Measurements from ENCODE around the gene KCNMA1.

Gene KCNMA1

GRCh38 chr10:77406764-77407430 lies 230.7 kb downstream of the KCNMA1 start:
- TF ChIP-seq TAF1 (IDR thresholded peaks at IDR 0.05; ENCODE audit: low read depth) (no peak), RAD21 (IDR thresholded peaks at IDR 0.05; ENCODE audit: low read depth) (no peak), MAX (IDR thresholded peaks at IDR 0.05) (no peak), CEBPB (IDR thresholded peaks at IDR 0.05) (no peak), USF1 (IDR thresholded peaks at IDR 0.05) (no peak), EP300 (IDR thresholded peaks at IDR 0.05; ENCODE audit: borderline replicate concordance) (no peak), FOXM1 (IDR thresholded peaks at IDR 0.05; ENCODE audit: borderline replicate concordance, low read depth) (no peak), NFIC (IDR thresholded peaks at IDR 0.05) (no peak), REST (IDR thresholded peaks at IDR 0.05; ENCODE audit: low read depth) (no peak)

GRCh38 chr10:77405771-77406241 lies 231.8 kb downstream of the KCNMA1 start:
- TF ChIP-seq USF1 (IDR thresholded peaks at IDR 0.05) (peak; percentile 91), REST (IDR thresholded peaks at IDR 0.05; ENCODE audit: low read depth) (no peak), NFIC (IDR thresholded peaks at IDR 0.05) (peak; percentile 61), TAF1 (IDR thresholded peaks at IDR 0.05; ENCODE audit: low read depth) (no peak), FOXM1 (IDR thresholded peaks at IDR 0.05; ENCODE audit: borderline replicate concordance, low read depth) (no peak), CEBPB (IDR thresholded peaks at IDR 0.05) (no peak), ZBTB7A (IDR thresholded peaks at IDR 0.05; ENCODE audit: low read depth) (no peak), EGR1 (IDR thresholded peaks at IDR 0.05) (peak; percentile 58; the same call in 1 of the 2 replicates), YY1 (IDR thresholded peaks at IDR 0.05; ENCODE audit: low read depth) (no peak), TEAD4 (IDR thresholded peaks at IDR 0.05) (0 out of 2 replicates have a peak, but pooled peaks have one; percentile 3), TCF12 (IDR thresholded peaks at IDR 0.05; ENCODE audit: low read depth) (peak; percentile 59; the same call in 1 of the 2 replicates), CREB1 (IDR thresholded peaks at IDR 0.05; ENCODE audit: low read depth) (no peak), MAX (IDR thresholded peaks at IDR 0.05) (peak; percentile 94), RAD21 (IDR thresholded peaks at IDR 0.05; ENCODE audit: low read depth) (no peak)

- TF ChIP-seq USF1 (IDR thresholded peaks at IDR 0.05): 0 out of 2 replicates have a peak, but pooled peaks have one; percentile 45
- TF ChIP-seq TEAD4 (IDR thresholded peaks at IDR 0.05): no peak
- TF ChIP-seq CREB1 (IDR thresholded peaks at IDR 0.05; ENCODE audit: low read depth): no peak
Observed at GRCh38 chr10:77404810-77405209, 232.8 kb downstream of the KCNMA1 start.

GRCh38 chr10:77403761-77404160 lies 233.8 kb downstream of the KCNMA1 start:
- TF ChIP-seq MAX (IDR thresholded peaks at IDR 0.05) (no peak), NFIC (IDR thresholded peaks at IDR 0.05) (no peak), YY1 (IDR thresholded peaks at IDR 0.05; ENCODE audit: low read depth) (no peak), USF1 (IDR thresholded peaks at IDR 0.05) (no peak), TEAD4 (IDR thresholded peaks at IDR 0.05) (no peak), TAF1 (IDR thresholded peaks at IDR 0.05; ENCODE audit: low read depth) (no peak), CEBPB (IDR thresholded peaks at IDR 0.05) (no peak), CREB1 (IDR thresholded peaks at IDR 0.05; ENCODE audit: low read depth) (no peak), EP300 (IDR thresholded peaks at IDR 0.05; ENCODE audit: borderline replicate concordance) (no peak), FOXM1 (IDR thresholded peaks at IDR 0.05; ENCODE audit: borderline replicate concordance, low read depth) (no peak), REST (IDR thresholded peaks at IDR 0.05; ENCODE audit: low read depth) (no peak), EGR1 (IDR thresholded peaks at IDR 0.05) (no peak), TCF12 (IDR thresholded peaks at IDR 0.05; ENCODE audit: low read depth) (no peak), RAD21 (IDR thresholded peaks at IDR 0.05; ENCODE audit: low read depth) (no peak), ZBTB7A (IDR thresholded peaks at IDR 0.05; ENCODE audit: low read depth) (no peak)

All from Ishikawa (cell line).